ENCODE measurements around the gene EFL1.

GRCh38 chr15:82176542-82176941 is 86.0 kb downstream of the EFL1 start:
- TF ChIP-seq, protein P1, sequence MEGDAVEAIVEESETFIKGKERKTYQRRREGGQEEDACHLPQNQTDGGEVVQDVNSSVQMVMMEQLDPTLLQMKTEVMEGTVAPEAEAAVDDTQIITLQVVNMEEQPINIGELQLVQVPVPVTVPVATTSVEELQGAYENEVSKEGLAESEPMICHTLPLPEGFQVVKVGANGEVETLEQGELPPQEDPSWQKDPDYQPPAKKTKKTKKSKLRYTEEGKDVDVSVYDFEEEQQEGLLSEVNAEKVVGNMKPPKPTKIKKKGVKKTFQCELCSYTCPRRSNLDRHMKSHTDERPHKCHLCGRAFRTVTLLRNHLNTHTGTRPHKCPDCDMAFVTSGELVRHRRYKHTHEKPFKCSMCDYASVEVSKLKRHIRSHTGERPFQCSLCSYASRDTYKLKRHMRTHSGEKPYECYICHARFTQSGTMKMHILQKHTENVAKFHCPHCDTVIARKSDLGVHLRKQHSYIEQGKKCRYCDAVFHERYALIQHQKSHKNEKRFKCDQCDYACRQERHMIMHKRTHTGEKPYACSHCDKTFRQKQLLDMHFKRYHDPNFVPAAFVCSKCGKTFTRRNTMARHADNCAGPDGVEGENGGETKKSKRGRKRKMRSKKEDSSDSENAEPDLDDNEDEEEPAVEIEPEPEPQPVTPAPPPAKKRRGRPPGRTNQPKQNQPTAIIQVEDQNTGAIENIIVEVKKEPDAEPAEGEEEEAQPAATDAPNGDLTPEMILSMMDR (conservative IDR thresholded peaks at IDR 0.05; ENCODE audit: low read length), result no peak
- TF ChIP-seq EZH2phosphoT487 (IDR thresholded peaks at IDR 0.05; ENCODE audit: borderline replicate concordance, low read depth, low read length), result no peak

Data from OCI-LY7 (cell line).